OCI-LY1 (cell line): Measurements from ENCODE around the gene LRR1.

Experiments used
- H2AFZ ChIP-seq: fragments of 200-600 bp; sonication (generic), shearing (Covaris generic); 2 replicates; pipeline ENCODE4 v1.6.0; 2014; ENCODE audit warnings: antibody characterized with exemption, mild to moderate bottlenecking, low read length
- H3F3A ChIP-seq: fragments of 200-600 bp; sonication (generic), shearing (Covaris generic); 2 replicates; pipeline ENCODE4 v1.6.0; 2014; ENCODE audit warnings: mild to moderate bottlenecking, antibody characterized with exemption, low read length, moderate library complexity; ENCODE audit not compliant: insufficient read depth
- H3K27ac ChIP-seq: fragments of 200-600 bp; sonication (generic); 2 replicates; pipeline ENCODE4 v1.5.1; 2014; ENCODE audit warnings: low read length, mixed run types, mild to moderate bottlenecking, low read depth; ENCODE audit not compliant: poor library complexity, severe bottlenecking
- H3K27me3 ChIP-seq: fragments of 200-600 bp; sonication (generic); 2 replicates; pipeline ENCODE4 v1.6.0; 2014; ENCODE audit warnings: antibody characterized with exemption, mild to moderate bottlenecking, low read length, moderate library complexity; ENCODE audit not compliant: insufficient read depth
- H3K36me3 ChIP-seq: fragments of 200-600 bp; sonication (generic); 2 replicates; pipeline ENCODE4 v1.6.1; 2014; ENCODE audit warnings: mild to moderate bottlenecking, antibody characterized with exemption, low read length, moderate library complexity, mixed read lengths; ENCODE audit not compliant: insufficient read depth
- H3K4me1 ChIP-seq: fragments of 200-600 bp; sonication (generic); 2 replicates; pipeline ENCODE4 v1.5.1; 2014; ENCODE audit warnings: mild to moderate bottlenecking, low read length, moderate library complexity; ENCODE audit not compliant: insufficient read depth, severe bottlenecking
- H3K4me2 ChIP-seq: fragments of 200-600 bp; sonication (generic), shearing (Covaris generic); 2 replicates; pipeline ENCODE4 v1.6.1; 2014; ENCODE audit warnings: low read length
- H3K4me3 ChIP-seq: fragments of 200-600 bp; sonication (generic); 2 replicates; pipeline ENCODE4 v1.5.1; 2014; ENCODE audit warnings: low read length, low read depth, mild to moderate bottlenecking, mixed read lengths; ENCODE audit not compliant: poor library complexity, severe bottlenecking
- H3K79me2 ChIP-seq: fragments of 200-600 bp; shearing (Covaris generic); 2 replicates; pipeline ENCODE4 v1.6.1; 2016; ENCODE audit warnings: mixed run types, low read length, mixed read lengths; ENCODE audit not compliant: insufficient read depth
- H3K9ac ChIP-seq: fragments of 200-600 bp; sonication (generic), shearing (Covaris generic); 2 replicates; pipeline ENCODE4 v1.6.1; 2014; ENCODE audit warnings: mild to moderate bottlenecking, low read length, mixed read lengths
- H3K9me2 ChIP-seq: fragments of 200-600 bp; sonication (generic), shearing (Covaris generic); 2 replicates; pipeline ENCODE4 v1.6.1; 2014; ENCODE audit warnings: low read depth, mild to moderate bottlenecking, low read length, mixed read lengths
- H3K9me3 ChIP-seq: fragments of 200-600 bp; shearing (Covaris generic); 2 replicates; pipeline ENCODE4 v1.6.1; 2014; ENCODE audit warnings: low read length, mixed read lengths
- H4K20me1 ChIP-seq: fragments of 200-600 bp; sonication (generic), shearing (Covaris generic); 2 replicates; pipeline ENCODE4 v1.6.0; 2016; ENCODE audit warnings: mild to moderate bottlenecking, low read length; ENCODE audit not compliant: insufficient read depth
- CTCF ChIP-seq: fragments of 200-600 bp; sonication (generic), shearing (Covaris generic); IDR thresholded peaks from 2 replicates; pipeline ENCODE4 v1.5.1; 2017; ENCODE audit warnings: mild to moderate bottlenecking, antibody characterized with exemption, low read length, moderate library complexity, mixed read lengths
- EZH2 ChIP-seq: fragments of 200-600 bp; sonication (generic), shearing (Covaris generic); IDR thresholded peaks from 2 replicates; pipeline ENCODE4 v1.8.0; 2017; ENCODE audit warnings: borderline replicate concordance, mixed run types, mild to moderate bottlenecking, antibody characterized with exemption, low read length, moderate library complexity, mixed read lengths

Gene LRR1

GRCh38 chr14:49620182-49621113 lies 21.7 kb downstream of the LRR1 start, which contains the start of the genes MGAT2 and RPL36AL:
Gene MGAT2, plus strand, starts transcription at chr14:49620799. Its CDS starts 470 bp downstream, at chr14:49621269.
Gene RPL36AL, minus strand, starts transcription at chr14:49620626. Its CDS starts 1,522 bp downstream, at chr14:49619104.
- no peak within 1 kb of the TSS for H2AFZ ChIP-seq
- no peaks in the 10 kb centered on the region for H4K20me1 ChIP-seq
- no peak for TF ChIP-seq EZH2
- peak; percentile 46; the same call in 1 of the 2 replicates for TF ChIP-seq CTCF
- H3K4me2 ChIP-seq: peak within 1 kb of the TSS; percentile 94
- peaks cover 9% of the 10 kb centered on the region; the same call in 1 of the 2 replicates for H3F3A ChIP-seq
- H3K79me2 ChIP-seq: peaks cover 55% of the 10 kb centered on the region
- H3K9me2 ChIP-seq: no peaks in the 10 kb centered on the region
- peaks cover 48% of the 10 kb centered on the region for H3K4me1 ChIP-seq
- H3K9ac ChIP-seq: peak within 1 kb of the TSS; percentile 91
- peak within 1 kb of the TSS; percentile 85 for H3K4me3 ChIP-seq
- H3K27ac ChIP-seq: peak within 1 kb of the TSS; percentile 85
- no peaks in the 10 kb centered on the region for H3K9me3 ChIP-seq
- H3K36me3 ChIP-seq: peaks cover 59% of the 10 kb centered on the region
- H3K27me3 ChIP-seq: no peaks in the 10 kb centered on the region

- TF ChIP-seq EZH2: no peak
- TF ChIP-seq CTCF: no peak
- H3K36me3 ChIP-seq: peaks cover 59% of the 10 kb centered on the region
- H3K27me3 ChIP-seq: no peaks in the 10 kb centered on the region
These were observed 22.6 kb downstream of the LRR1 start for GRCh38 chr14:49621114-49621881.

GRCh38 chr14:49622022-49622607 lies 23.4 kb downstream of the LRR1 start:
- no peaks in the 10 kb centered on the region for H3K9me2 ChIP-seq
- peaks cover 55% of the 10 kb centered on the region for H3K79me2 ChIP-seq
- H4K20me1 ChIP-seq: no peaks in the 10 kb centered on the region

More at GRCh38 chr14:49621114-49621881, 22.6 kb downstream of the LRR1 start:
- Histone ChIP-seq H3K27ac (peak overlapping the region; percentile 85), H3K79me2 (peaks cover 55% of the 10 kb centered on the region), H3K9me2 (no peaks in the 10 kb centered on the region), H3K4me3 (peak overlapping the region; percentile 85), H3K4me1 (peaks cover 48% of the 10 kb centered on the region), H2AFZ (no peak overlapping the region), H4K20me1 (no peaks in the 10 kb centered on the region), H3F3A (peaks cover 9% of the 10 kb centered on the region; the same call in 1 of the 2 replicates), H3K4me2 (peak overlapping the region; percentile 94), H3K9me3 (no peaks in the 10 kb centered on the region), H3K9ac (peak overlapping the region; percentile 91)

More at GRCh38 chr14:49622022-49622607, 23.4 kb downstream of the LRR1 start:
- peaks cover 10% of the 10 kb centered on the region; the same call in 1 of the 2 replicates for H3F3A ChIP-seq
- peak overlapping the region; percentile 85 for H3K4me3 ChIP-seq
- H3K4me1 ChIP-seq: peaks cover 48% of the 10 kb centered on the region
- no peak overlapping the region for H3K27ac ChIP-seq
- H3K9me3 ChIP-seq: no peaks in the 10 kb centered on the region
- H2AFZ ChIP-seq: no peak overlapping the region
- H3K4me2 ChIP-seq: peak overlapping the region; percentile 94
- peaks cover 57% of the 10 kb centered on the region for H3K36me3 ChIP-seq
- H3K27me3 ChIP-seq: no peaks in the 10 kb centered on the region
- peak overlapping the region; percentile 91 for H3K9ac ChIP-seq
- no peak for TF ChIP-seq CTCF
- TF ChIP-seq EZH2: no peak
